Activated T-helper 1 cell treated with anti-CD3 and anti-CD28 coated beads, Interleukin-12 subunit alpha, Interleukin-12 subunit beta, Interleukin-2, Interleukin-4 antibody, amounts not matched to agents 30 ng/mL and 10 ng/mL and 1 ng/mL, durations not matched to agents 14 hours and 24 hours and 36 hours (primary cell): ENCODE data around the gene LRIT2. TPM values are rescaled to one million over a fixed set of nuclear protein-coding genes. Genes with fewer than 3 reads are reported as not detected.
A peak's percentile ranks its signal among the peaks of the same experiment; 100 is the strongest.
"Not testable (repeated sequence)": the region's sequence is repeated elsewhere in the genome, so short reads cannot be mapped to it uniquely, and the experiment has no call there.

ENCODE experiments used
- DNase-seq: peaks from one replicate; pipeline ENCODE4 v3.0.0; 2021; ENCODE audit warnings: low spot score
- H3K27ac Mint-ChIP-seq: one replicate; pipeline ENCODE4 v1.8.0; 2021; ENCODE audit warnings: mild to moderate bottlenecking, mixed read lengths
- H3K27me3 Mint-ChIP-seq: one replicate; pipeline ENCODE4 v1.8.0; 2022; ENCODE audit warnings: mild to moderate bottlenecking, moderate library complexity, mixed read lengths; ENCODE audit not compliant: insufficient read depth
- H3K36me3 Mint-ChIP-seq: one replicate; pipeline ENCODE4 v1.8.0; 2021; ENCODE audit warnings: low read depth, mixed read lengths
- H3K4me1 Mint-ChIP-seq: one replicate; pipeline ENCODE4 v1.8.0; 2021; ENCODE audit warnings: low read depth, mixed read lengths
- H3K4me3 Mint-ChIP-seq: one replicate; pipeline ENCODE4 v1.8.0; 2021; ENCODE audit warnings: mild to moderate bottlenecking, moderate library complexity, mixed read lengths
- H3K9me3 Mint-ChIP-seq: one replicate; pipeline ENCODE4 v1.8.0; 2021; ENCODE audit warnings: mixed read lengths
- intact Hi-C: fragments of 100-400 bp; cut with micrococcal nuclease; formaldehyde crosslinking; loops from one replicate; pipeline ENCODE4 v1.15.1; 2024
- total RNA-seq: library from RNA; stranded (reverse); gene quantifications from 2 replicates; pipeline ENCODE4 v1.2.3, GENCODE V29; 2022

The LRIT2 gene
- total RNA-seq, 1 donor from 2014 or later = not detected

- no peaks in the 10 kb centered on the region for H3K36me3 Mint-ChIP-seq
- no peak overlapping the region for H3K4me3 Mint-ChIP-seq
- no peak for DNase-seq
- no peaks in the 10 kb centered on the region for H3K27me3 Mint-ChIP-seq
- intact Hi-C loops = no loop called here
- no peaks in the 10 kb centered on the region for H3K9me3 Mint-ChIP-seq
- no peak overlapping the region for H3K27ac Mint-ChIP-seq
- peaks cover 5% of the 10 kb centered on the region for H3K4me1 Mint-ChIP-seq
Observed at GRCh38 chr10:84184517-84184916, 40.8 kb downstream of the LRIT2 start.

GRCh38 chr10:84181631-84182030, 43.7 kb downstream of the LRIT2 start:
- DNase-seq = no peak
- Mint-ChIP-seq H3K9me3 (no peaks in the 10 kb centered on the region), H3K27me3 (no peaks in the 10 kb centered on the region), H3K4me1 (peaks cover 9% of the 10 kb centered on the region), H3K36me3 (no peaks in the 10 kb centered on the region), H3K27ac (no peak overlapping the region), H3K4me3 (no peak overlapping the region)
- intact Hi-C loops = no loop called here

GRCh38 chr10:84180386-84180785, 45.0 kb downstream of the LRIT2 start:
- H3K4me3 Mint-ChIP-seq, H3K27me3 Mint-ChIP-seq, intact Hi-C loops, H3K36me3 Mint-ChIP-seq, H3K9me3 Mint-ChIP-seq, DNase-seq, H3K27ac Mint-ChIP-seq: not testable (repeated sequence)
- peaks cover 11% of the 10 kb centered on the region for H3K4me1 Mint-ChIP-seq

GRCh38 chr10:84179059-84179710, 46.2 kb downstream of the LRIT2 start:
- H3K36me3 Mint-ChIP-seq = no peaks in the 10 kb centered on the region
- intact Hi-C loops = no loop called here
- H3K4me3 Mint-ChIP-seq = no peak overlapping the region
- no peak for DNase-seq
- H3K9me3 Mint-ChIP-seq = no peaks in the 10 kb centered on the region
- peaks cover 6% of the 10 kb centered on the region for H3K4me1 Mint-ChIP-seq
- no peaks in the 10 kb centered on the region for H3K27me3 Mint-ChIP-seq
- no peak overlapping the region for H3K27ac Mint-ChIP-seq

- Mint-ChIP-seq H3K27ac (no peak overlapping the region), H3K36me3 (no peaks in the 10 kb centered on the region), H3K4me3 (no peak overlapping the region), H3K4me1 (peaks cover 6% of the 10 kb centered on the region), H3K9me3 (no peaks in the 10 kb centered on the region), H3K27me3 (no peaks in the 10 kb centered on the region)
- DNase-seq = no peak
- intact Hi-C loops = no loop called here
Observed at GRCh38 chr10:84178160-84178609, 47.2 kb downstream of the LRIT2 start.

- H3K27me3 Mint-ChIP-seq = no peaks in the 10 kb centered on the region
- peaks cover 6% of the 10 kb centered on the region for H3K4me1 Mint-ChIP-seq
- no peak overlapping the region for H3K4me3 Mint-ChIP-seq
- H3K27ac Mint-ChIP-seq = no peak overlapping the region
- intact Hi-C loops = no loop called here
- DNase-seq = peak; percentile 16
- no peaks in the 10 kb centered on the region for H3K9me3 Mint-ChIP-seq
- H3K36me3 Mint-ChIP-seq = no peaks in the 10 kb centered on the region
Observed at GRCh38 chr10:84177541-84178141, 47.7 kb downstream of the LRIT2 start.

GRCh38 chr10:84176836-84177474, 48.4 kb downstream of the LRIT2 start:
- intact Hi-C loops = no loop called here
- Mint-ChIP-seq H3K27ac (peak overlapping the region; percentile 30), H3K4me3 (no peak overlapping the region), H3K27me3 (no peaks in the 10 kb centered on the region), H3K9me3 (no peaks in the 10 kb centered on the region), H3K4me1 (peaks cover 6% of the 10 kb centered on the region), H3K36me3 (no peaks in the 10 kb centered on the region)
- no peak for DNase-seq

- Mint-ChIP-seq H3K27ac (peak overlapping the region; percentile 30), H3K4me3 (no peak overlapping the region), H3K9me3 (no peaks in the 10 kb centered on the region), H3K27me3 (no peaks in the 10 kb centered on the region), H3K4me1 (peaks cover 6% of the 10 kb centered on the region), H3K36me3 (no peaks in the 10 kb centered on the region)
- DNase-seq = no peak
- intact Hi-C loops = no loop called here
Observed at GRCh38 chr10:84176351-84176750, 49.0 kb downstream of the LRIT2 start.

GRCh38 chr10:84175436-84175835, 49.9 kb downstream of the LRIT2 start:
- no peak overlapping the region for H3K4me3 Mint-ChIP-seq
- no peaks in the 10 kb centered on the region for H3K9me3 Mint-ChIP-seq
- H3K27ac Mint-ChIP-seq = no peak overlapping the region
- H3K36me3 Mint-ChIP-seq = no peaks in the 10 kb centered on the region
- intact Hi-C loops = no loop called here
- H3K4me1 Mint-ChIP-seq = peaks cover 6% of the 10 kb centered on the region
- no peaks in the 10 kb centered on the region for H3K27me3 Mint-ChIP-seq
- no peak for DNase-seq

GRCh38 chr10:84173501-84173929, 51.8 kb downstream of the LRIT2 start, which contains the start of gene GPR15LG:
GPR15LG (plus strand) TSS chr10:84173801; CDS start chr10:84173852, 51 bp downstream.
- intact Hi-C loops = no loop called here
- no peaks in the 10 kb centered on the region for H3K27me3 Mint-ChIP-seq
- H3K9me3 Mint-ChIP-seq = no peaks in the 10 kb centered on the region
- no peak for DNase-seq
- no peak within 1 kb of the TSS for H3K27ac Mint-ChIP-seq
- H3K4me1 Mint-ChIP-seq = peaks cover 6% of the 10 kb centered on the region
- H3K4me3 Mint-ChIP-seq = no peak within 1 kb of the TSS
- H3K36me3 Mint-ChIP-seq = no peaks in the 10 kb centered on the region

- Mint-ChIP-seq H3K36me3 (no peaks in the 10 kb centered on the region), H3K4me1 (peaks cover 6% of the 10 kb centered on the region)
Observed at GRCh38 chr10:84172467-84173356, 52.6 kb downstream of the LRIT2 start.

GRCh38 chr10:84171700-84172466, 53.5 kb downstream of the LRIT2 start:
- intact Hi-C loops, H3K4me1 Mint-ChIP-seq, H3K27me3 Mint-ChIP-seq, H3K9me3 Mint-ChIP-seq, DNase-seq, H3K27ac Mint-ChIP-seq, H3K36me3 Mint-ChIP-seq, H3K4me3 Mint-ChIP-seq: not testable (repeated sequence)

More at GRCh38 chr10:84172467-84173356, 52.6 kb downstream of the LRIT2 start:
- Mint-ChIP-seq H3K27me3 (peaks cover 2% of the 10 kb centered on the region), H3K4me3 (no peak overlapping the region), H3K9me3 (no peaks in the 10 kb centered on the region), H3K27ac (no peak overlapping the region)
- intact Hi-C loops = no loop called here
- DNase-seq = no peak
